Endothelial cell (in vitro differentiated cells): Measurements from ENCODE around the gene MROH7. TPM values are rescaled to one million over a fixed set of nuclear protein-coding genes. Genes with fewer than 3 reads are reported as not detected.

Experiments
- DNase-seq: peaks from one replicate; pipeline ENCODE4 v3.0.0; 2021; ENCODE audit warnings: low spot score
- H3K27ac Mint-ChIP-seq: one replicate; pipeline ENCODE4 v1.8.0; 2021; ENCODE audit warnings: mixed read lengths, inconsistent platforms; ENCODE audit not compliant: unreplicated experiment
- H3K27me3 Mint-ChIP-seq: one replicate; pipeline ENCODE4 v1.8.0; 2021; ENCODE audit warnings: mild to moderate bottlenecking, moderate library complexity, mixed read lengths, inconsistent platforms; ENCODE audit not compliant: unreplicated experiment
- H3K36me3 Mint-ChIP-seq: one replicate; pipeline ENCODE4 v1.8.0; 2021; ENCODE audit warnings: mild to moderate bottlenecking, low read depth, mixed read lengths, inconsistent platforms; ENCODE audit not compliant: unreplicated experiment
- H3K4me1 Mint-ChIP-seq: one replicate; pipeline ENCODE4 v1.8.0; 2021; ENCODE audit warnings: mild to moderate bottlenecking, mixed read lengths, inconsistent platforms; ENCODE audit not compliant: unreplicated experiment
- H3K4me3 Mint-ChIP-seq: one replicate; pipeline ENCODE4 v1.8.0; 2021; ENCODE audit warnings: mild to moderate bottlenecking, mixed read lengths, inconsistent platforms; ENCODE audit not compliant: unreplicated experiment
- H3K9me3 Mint-ChIP-seq: one replicate; pipeline ENCODE4 v1.8.0; 2021; ENCODE audit warnings: mixed read lengths, inconsistent platforms; ENCODE audit not compliant: unreplicated experiment
- CTCF ChIP-seq: fragments of 200-600 bp; sonication (generic); IDR thresholded peaks from one replicate; pipeline ENCODE4 v1.5.0; 2021; ENCODE audit warnings: antibody characterized with exemption; ENCODE audit not compliant: unreplicated experiment
- total RNA-seq: library from RNA; stranded (reverse); fragmentation: NEBNext Ultra II Directional; extraction: Animal tissue kit (Norgen Biotek cat#: 25700); gene quantifications from one replicate; pipeline ENCODE4 v1.2.1, GENCODE V29; 2021; ENCODE audit not compliant: unreplicated experiment

The MROH7 gene
- total RNA-seq, 1 donor from 2014 or later: 3.3 TPM

- Mint-ChIP-seq H3K9me3 (no peaks in the 10 kb centered on the region), H3K27me3 (peaks cover 3% of the 10 kb centered on the region), H3K27ac (no peak overlapping the region), H3K36me3 (no peaks in the 10 kb centered on the region), H3K4me3 (peak overlapping the region; percentile 90), H3K4me1 (peaks cover 8% of the 10 kb centered on the region)
- no peak for TF ChIP-seq CTCF
- no peak for DNase-seq
Measured at GRCh38 chr1:54714881-54715492, 73.4 kb downstream of the MROH7 start.

GRCh38 chr1:54715493-54716298, 74.1 kb downstream of the MROH7 start, which contains the start of gene TTC4:
Gene TTC4, plus strand, starts transcription at chr1:54715861. Its CDS starts 48 bp downstream, at chr1:54715909.
- Mint-ChIP-seq H3K4me1 (peaks cover 8% of the 10 kb centered on the region), H3K9me3 (no peaks in the 10 kb centered on the region), H3K27ac (peak within 1 kb of the TSS; percentile 17), H3K36me3 (no peaks in the 10 kb centered on the region), H3K4me3 (peak within 1 kb of the TSS; percentile 90), H3K27me3 (peaks cover 3% of the 10 kb centered on the region)
- DNase-seq: peak; percentile 75
- no peak for TF ChIP-seq CTCF

DNA sequence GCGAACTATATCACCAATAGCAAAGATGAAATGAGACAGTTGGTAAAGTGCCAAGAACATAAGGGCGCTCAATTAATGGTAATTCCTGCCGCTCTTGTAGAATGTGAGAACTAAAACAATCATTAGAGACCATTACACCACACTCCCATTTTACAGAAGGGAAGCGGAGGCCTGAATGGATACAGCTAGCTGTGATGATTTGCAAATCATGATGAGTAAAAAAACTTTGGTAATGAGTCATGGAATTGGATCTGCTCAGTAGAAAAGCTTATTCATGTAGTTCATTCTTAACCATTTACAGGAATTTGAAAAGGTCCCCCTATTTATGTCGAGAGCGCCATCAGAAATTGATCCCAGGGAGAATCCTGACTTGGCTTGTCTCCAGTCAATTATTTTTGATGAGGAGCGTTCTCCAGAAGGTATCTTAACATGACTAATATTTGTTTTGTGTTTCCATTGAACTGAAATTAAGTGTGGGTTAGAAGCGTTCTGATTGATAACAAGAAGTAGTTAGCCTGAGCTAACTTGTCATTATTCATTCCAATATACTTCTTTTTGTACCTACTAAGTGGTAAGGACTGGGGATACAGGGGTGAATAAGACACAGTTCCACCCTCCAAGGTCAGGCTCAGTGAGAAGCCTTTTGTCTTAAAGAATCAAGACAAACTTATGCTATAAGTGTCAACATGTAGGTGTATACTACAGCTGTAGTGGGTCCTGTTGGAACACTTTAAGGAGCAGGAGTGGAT, 74.9 kb downstream of the MROH7 start:
- Mint-ChIP-seq H3K4me3 (peak overlapping the region; percentile 90), H3K4me1 (peaks cover 8% of the 10 kb centered on the region), H3K27me3 (peaks cover 3% of the 10 kb centered on the region), H3K9me3 (no peaks in the 10 kb centered on the region), H3K27ac (peak overlapping the region; percentile 17), H3K36me3 (no peaks in the 10 kb centered on the region)
- no peak for DNase-seq
- no peak for TF ChIP-seq CTCF

DNA sequence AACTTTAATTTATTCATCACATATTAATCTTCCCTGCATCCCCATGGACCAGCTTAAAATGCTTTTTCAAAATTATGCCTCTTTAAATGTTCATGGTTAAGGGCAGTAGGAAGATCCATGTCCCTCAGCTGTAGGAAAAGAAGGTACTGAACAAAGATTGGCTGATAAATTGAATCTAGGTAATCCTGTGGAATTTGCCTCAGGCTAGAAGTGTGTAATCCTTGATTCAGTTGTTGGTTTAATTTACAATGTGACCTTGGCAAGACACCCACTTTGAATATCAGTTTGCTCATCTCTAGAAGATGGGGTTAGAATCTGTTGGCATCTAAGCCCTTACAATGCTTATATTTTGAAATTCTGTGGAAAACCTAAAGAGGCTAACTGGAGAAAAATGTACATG, 80.1 kb downstream of the MROH7 start:
- H3K36me3 Mint-ChIP-seq: peaks cover 32% of the 10 kb centered on the region
- TF ChIP-seq CTCF: no peak
- no peak overlapping the region for H3K4me3 Mint-ChIP-seq
- H3K27me3 Mint-ChIP-seq: no peaks in the 10 kb centered on the region
- no peak overlapping the region for H3K27ac Mint-ChIP-seq
- no peak for DNase-seq
- H3K9me3 Mint-ChIP-seq: no peaks in the 10 kb centered on the region
- H3K4me1 Mint-ChIP-seq: no peaks in the 10 kb centered on the region
